CD14-positive monocyte (primary cell): ENCODE measurements around the gene SLC35F3. TPM values are rescaled to one million over a fixed set of nuclear protein-coding genes. Genes with fewer than 3 reads are reported as not detected.

Experiments
- DNase-seq, 3 donors: peaks; one replicate each; pipeline ENCODE4 v3.0.0-alpha.2; 2011 to 2022
- H2AFZ ChIP-seq: 2 replicates; pipeline ENCODE4 v1.6.0; 2012; ENCODE audit warnings: mild to moderate bottlenecking, low read depth, low read length, inconsistent platforms; ENCODE audit not compliant: insufficient read depth, poor library complexity, severe bottlenecking
- H3K27ac ChIP-seq, 2 donors: 1 replicate in 1 of 2; 2 replicates in 1 of 2; pipeline ENCODE4 v1.5.1; 2012 to 2013; ENCODE audit warnings: low read length in 2 of 2, control low read depth in 1 of 2, inconsistent platforms in 1 of 2, low read depth in 1 of 2, mild to moderate bottlenecking in 1 of 2
- H3K27me3 ChIP-seq, 2 donors: one replicate each; pipeline versions ENCODE4 v1.6.0 to v1.6.1; 2011 to 2013; ENCODE audit warnings: low read length in 2 of 2; ENCODE audit not compliant: control insufficient read depth in 2 of 2, insufficient read depth in 2 of 2
- H3K36me3 ChIP-seq, 2 donors: replicated peaks in 1 of 2; 1 replicate in 1 of 2; 2 replicates in 1 of 2; pipeline versions ENCODE4 v1.5.1 to v1.6.1; 2012 to 2013; ENCODE audit warnings: low read length in 2 of 2, control low read depth in 1 of 2, inconsistent platforms in 1 of 2, mild to moderate bottlenecking in 1 of 2; ENCODE audit not compliant: insufficient read depth in 2 of 2, control insufficient read depth in 1 of 2
- H3K4me1 ChIP-seq, 2 donors: 1 replicate in 1 of 2; 2 replicates in 1 of 2; pipeline versions ENCODE4 v1.5.1 to v1.6.1; 2012 to 2013; ENCODE audit warnings: low read length in 2 of 2, control low read depth in 1 of 2, inconsistent platforms in 1 of 2, mild to moderate bottlenecking in 1 of 2, moderate library complexity in 1 of 2; ENCODE audit not compliant: insufficient read depth in 2 of 2, control insufficient read depth in 1 of 2
- H3K4me2 ChIP-seq: replicated peaks from 2 replicates; pipeline ENCODE3; 2012; ENCODE audit warnings: low read length, moderate library complexity, mild to moderate bottlenecking; ENCODE audit not compliant: poor library complexity, severe bottlenecking; ENCODE audit errors: extremely low read depth
- H3K4me3 ChIP-seq, 3 experiments: fragments of 200-600 bp in 1 of 3; sonication (generic) in 1 of 3; replicated peaks in 1 of 3; 1 replicate in 2 of 3; 2 replicates in 1 of 3; pipeline ENCODE4 v1.5.1; 2011 to 2013; ENCODE audit warnings: low read length in 3 of 3, mild to moderate bottlenecking in 3 of 3, control low read depth in 2 of 3, low read depth in 2 of 3, inconsistent platforms in 1 of 3, moderate library complexity in 1 of 3
- H3K79me2 ChIP-seq: 2 replicates; pipeline ENCODE4 v1.6.0; 2012; ENCODE audit warnings: mild to moderate bottlenecking, control low read depth, inconsistent platforms, low read length, moderate library complexity; ENCODE audit not compliant: insufficient read depth
- H3K9ac ChIP-seq: 2 replicates; pipeline ENCODE4 v1.6.0; 2017; ENCODE audit warnings: low read length, mild to moderate bottlenecking; ENCODE audit not compliant: insufficient read depth, poor library complexity, severe bottlenecking
- H3K9me3 ChIP-seq, 2 donors: replicated peaks in 1 of 2; 1 replicate in 1 of 2; 2 replicates in 1 of 2; pipeline versions ENCODE4 v1.5.1 to v1.6.1; 2012 to 2013; ENCODE audit warnings: low read length in 2 of 2, control low read depth in 1 of 2; ENCODE audit not compliant: control insufficient read depth in 1 of 2, insufficient read depth in 1 of 2
- H4K20me1 ChIP-seq: 2 replicates; pipeline ENCODE4 v1.6.0; 2012; ENCODE audit warnings: mild to moderate bottlenecking, low read length, control low read depth, moderate library complexity; ENCODE audit not compliant: insufficient read depth
- H3K27ac Mint-ChIP-seq, 7 donors: one replicate each; pipeline ENCODE4 v1.8.0; 2020; ENCODE audit warnings: mild to moderate bottlenecking in 7 of 7, mixed read lengths in 7 of 7, moderate library complexity in 6 of 7, inconsistent platforms in 2 of 7
- H3K27me3 Mint-ChIP-seq, 3 donors: one replicate each; pipeline ENCODE4 v1.8.0; 2021 to 2022; ENCODE audit warnings: low read depth in 3 of 3, mild to moderate bottlenecking in 3 of 3, mixed read lengths in 3 of 3, moderate library complexity in 3 of 3, inconsistent platforms in 1 of 3
- H3K36me3 Mint-ChIP-seq, 2 donors: one replicate each; pipeline ENCODE4 v1.8.0; 2020; ENCODE audit warnings: mixed read lengths in 2 of 2, inconsistent platforms in 1 of 2, mild to moderate bottlenecking in 1 of 2
- H3K4me1 Mint-ChIP-seq: one replicate; pipeline ENCODE4 v1.8.0; 2020; ENCODE audit warnings: mild to moderate bottlenecking, mixed read lengths
- H3K4me3 Mint-ChIP-seq, 2 donors: one replicate each; pipeline ENCODE4 v1.8.0; 2020; ENCODE audit warnings: mild to moderate bottlenecking in 2 of 2, mixed read lengths in 2 of 2, moderate library complexity in 1 of 2
- H3K9me3 Mint-ChIP-seq, 7 donors: one replicate each; pipeline ENCODE4 v1.8.0; 2020 to 2022; ENCODE audit warnings: mixed read lengths in 7 of 7, mild to moderate bottlenecking in 6 of 7, moderate library complexity in 6 of 7, inconsistent platforms in 2 of 7
- WGBS: methylation state at CpG from one replicate; pipeline ENCODE4 v1.1.5; 2013; ENCODE audit warnings: missing lambda C conversion rate; ENCODE audit not compliant: insufficient coverage; 5-methylcytosine and 5-hydroxymethylcytosine counted together
- intact Hi-C, 2 donors: fragments of 100-400 bp; cut with micrococcal nuclease; formaldehyde crosslinking; loops; one replicate each; pipeline versions ENCODE4 v1.15.0 to v1.15.1; 2023
- polyA plus RNA-seq, 3 donors: library from polyadenylated mRNA; depleted of rRNA in 1 of 3; unstranded in 2 of 3; stranded (reverse) in 1 of 3; fragments of 300-500 nt in 2 of 3; fragments of >200 nt in 1 of 3; fragmentation: Illumina TruSeq in 2 of 3; gene quantifications; 1 replicate in 2 of 3; 2 replicates in 1 of 3; pipeline ENCODE4 v1.2.3, GENCODE V29; 2012 to 2021
- TF ChIP-seq, protein P1 (sequence below): fragments of 200-600 bp; IDR thresholded peaks from one replicate; pipeline ENCODE4 v1.8.0; 2022; ENCODE audit warnings: antibody characterized with exemption, mild to moderate bottlenecking

SLC35F3 gene
- polyA plus RNA-seq, 3 donors, result 0.17 to 0.78 TPM; not detected in 1

DNA sequence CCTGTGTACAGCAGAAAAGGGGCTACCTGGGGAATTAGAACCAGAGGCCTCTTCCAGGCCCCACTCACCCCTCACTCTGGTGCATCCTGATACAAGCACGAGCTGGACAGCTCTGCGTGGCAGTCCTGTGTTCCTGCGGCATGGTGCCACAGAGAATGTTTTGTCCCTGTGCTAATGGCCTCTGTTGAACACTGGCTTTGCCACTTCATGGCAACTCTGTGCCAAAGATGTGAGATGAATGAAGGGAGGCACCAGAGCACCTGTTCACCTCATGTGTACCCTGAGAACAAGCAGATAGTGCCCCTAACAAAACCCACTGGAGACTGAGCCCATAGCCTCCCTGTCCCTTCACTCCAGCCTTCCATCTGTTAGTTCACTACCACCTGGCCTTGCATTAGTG lies 269.5 kb downstream of the SLC35F3 start:
- H3K9me3 ChIP-seq, result no peaks in the 10 kb centered on the region
- H3K9me3 Mint-ChIP-seq, result peaks cover 0 to 10% (median 5%) of the 10 kb centered on the region in 7 donors
- H3K4me3 ChIP-seq, result no peak overlapping the region
- no peaks in the 10 kb centered on the region for H3K36me3 Mint-ChIP-seq
- no peak overlapping the region for H3K9ac ChIP-seq
- peaks cover 0 to 5% (median 0%) of the 10 kb centered on the region in 3 donors for H3K27me3 Mint-ChIP-seq
- no peak for DNase-seq
- H2AFZ ChIP-seq, result no peak overlapping the region
- H4K20me1 ChIP-seq, result no peaks in the 10 kb centered on the region
- H3K27me3 ChIP-seq, result no peaks in the 10 kb centered on the region
- TF ChIP-seq, protein P1, sequence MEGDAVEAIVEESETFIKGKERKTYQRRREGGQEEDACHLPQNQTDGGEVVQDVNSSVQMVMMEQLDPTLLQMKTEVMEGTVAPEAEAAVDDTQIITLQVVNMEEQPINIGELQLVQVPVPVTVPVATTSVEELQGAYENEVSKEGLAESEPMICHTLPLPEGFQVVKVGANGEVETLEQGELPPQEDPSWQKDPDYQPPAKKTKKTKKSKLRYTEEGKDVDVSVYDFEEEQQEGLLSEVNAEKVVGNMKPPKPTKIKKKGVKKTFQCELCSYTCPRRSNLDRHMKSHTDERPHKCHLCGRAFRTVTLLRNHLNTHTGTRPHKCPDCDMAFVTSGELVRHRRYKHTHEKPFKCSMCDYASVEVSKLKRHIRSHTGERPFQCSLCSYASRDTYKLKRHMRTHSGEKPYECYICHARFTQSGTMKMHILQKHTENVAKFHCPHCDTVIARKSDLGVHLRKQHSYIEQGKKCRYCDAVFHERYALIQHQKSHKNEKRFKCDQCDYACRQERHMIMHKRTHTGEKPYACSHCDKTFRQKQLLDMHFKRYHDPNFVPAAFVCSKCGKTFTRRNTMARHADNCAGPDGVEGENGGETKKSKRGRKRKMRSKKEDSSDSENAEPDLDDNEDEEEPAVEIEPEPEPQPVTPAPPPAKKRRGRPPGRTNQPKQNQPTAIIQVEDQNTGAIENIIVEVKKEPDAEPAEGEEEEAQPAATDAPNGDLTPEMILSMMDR, result no peak
- no peak overlapping the region for H3K27ac ChIP-seq
- H3K27ac Mint-ChIP-seq, result no peak overlapping the region
- peaks cover 11% of the 10 kb centered on the region for H3K4me1 Mint-ChIP-seq
- H3K36me3 ChIP-seq, result no peaks in the 10 kb centered on the region
- no peak overlapping the region for H3K4me3 Mint-ChIP-seq
- peaks cover 0 to 3% of the 10 kb centered on the region in 2 donors for H3K4me1 ChIP-seq
- H3K4me2 ChIP-seq, result no peak overlapping the region
- WGBS, result 100% methylated on average over 3 of the region's 3 CpGs
- no peaks in the 10 kb centered on the region for H3K79me2 ChIP-seq
- intact Hi-C loops, result no loop called here

DNA sequence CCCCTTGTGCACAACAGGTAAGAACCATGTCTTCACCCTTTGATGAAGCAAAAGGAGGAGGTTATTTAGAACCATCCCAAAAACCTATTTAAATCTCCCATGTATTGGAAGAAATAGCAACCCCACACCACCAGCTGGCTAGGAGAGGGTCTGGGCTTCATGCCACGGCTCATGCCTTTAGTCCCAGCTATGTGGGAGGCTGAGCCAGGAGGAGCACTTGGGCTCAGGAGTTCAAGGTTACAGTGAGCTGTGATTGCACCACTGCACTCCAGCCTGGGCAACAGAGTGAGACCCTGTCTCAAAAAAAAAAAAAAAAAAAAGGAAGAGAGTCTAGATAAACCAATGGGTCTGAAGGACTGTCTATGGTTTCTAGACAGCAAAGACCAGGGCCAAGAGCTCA lies 270.9 kb downstream of the SLC35F3 start:
- H3K27ac Mint-ChIP-seq, result no peak overlapping the region
- peaks cover 10% of the 10 kb centered on the region for H3K4me1 Mint-ChIP-seq
- H3K4me1 ChIP-seq, result peaks cover 0 to 3% of the 10 kb centered on the region in 2 donors
- no peak overlapping the region for H3K4me3 Mint-ChIP-seq
- H3K36me3 Mint-ChIP-seq, result no peaks in the 10 kb centered on the region
- no peak overlapping the region for H3K27ac ChIP-seq
- TF ChIP-seq, protein P1, result no peak
- no peaks in the 10 kb centered on the region for H4K20me1 ChIP-seq
- no CpG with 5 or more reads among the region's 1 CpG for WGBS
- intact Hi-C loops, result no loop called here
- no peaks in the 10 kb centered on the region for H3K9me3 ChIP-seq
- H3K27me3 Mint-ChIP-seq, result peaks cover 0 to 5% (median 0%) of the 10 kb centered on the region in 3 donors
- no peak for DNase-seq
- peaks cover 0 to 10% (median 5%) of the 10 kb centered on the region in 7 donors for H3K9me3 Mint-ChIP-seq
- no peak overlapping the region for H3K4me2 ChIP-seq
- no peak overlapping the region for H3K9ac ChIP-seq
- H3K79me2 ChIP-seq, result no peaks in the 10 kb centered on the region
- no peak overlapping the region for H2AFZ ChIP-seq
- H3K27me3 ChIP-seq, result no peaks in the 10 kb centered on the region
- H3K36me3 ChIP-seq, result no peaks in the 10 kb centered on the region
- H3K4me3 ChIP-seq, result no peak overlapping the region
